ENCODE data around the gene FERMT2.

The FERMT2 gene

GRCh38 chr14:52895000-52895399 lies 55.9 kb downstream of the FERMT2 start:
- TF ChIP-seq, protein P1, sequence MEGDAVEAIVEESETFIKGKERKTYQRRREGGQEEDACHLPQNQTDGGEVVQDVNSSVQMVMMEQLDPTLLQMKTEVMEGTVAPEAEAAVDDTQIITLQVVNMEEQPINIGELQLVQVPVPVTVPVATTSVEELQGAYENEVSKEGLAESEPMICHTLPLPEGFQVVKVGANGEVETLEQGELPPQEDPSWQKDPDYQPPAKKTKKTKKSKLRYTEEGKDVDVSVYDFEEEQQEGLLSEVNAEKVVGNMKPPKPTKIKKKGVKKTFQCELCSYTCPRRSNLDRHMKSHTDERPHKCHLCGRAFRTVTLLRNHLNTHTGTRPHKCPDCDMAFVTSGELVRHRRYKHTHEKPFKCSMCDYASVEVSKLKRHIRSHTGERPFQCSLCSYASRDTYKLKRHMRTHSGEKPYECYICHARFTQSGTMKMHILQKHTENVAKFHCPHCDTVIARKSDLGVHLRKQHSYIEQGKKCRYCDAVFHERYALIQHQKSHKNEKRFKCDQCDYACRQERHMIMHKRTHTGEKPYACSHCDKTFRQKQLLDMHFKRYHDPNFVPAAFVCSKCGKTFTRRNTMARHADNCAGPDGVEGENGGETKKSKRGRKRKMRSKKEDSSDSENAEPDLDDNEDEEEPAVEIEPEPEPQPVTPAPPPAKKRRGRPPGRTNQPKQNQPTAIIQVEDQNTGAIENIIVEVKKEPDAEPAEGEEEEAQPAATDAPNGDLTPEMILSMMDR (IDR thresholded peaks at IDR 0.05; ENCODE audit: borderline replicate concordance, control extremely low read depth, extremely low read depth, insufficient read depth, missing control alignments) = no peak
- in situ Hi-C loops (cut with MboI; ENCODE audit: low sequenced_read_pairs, unreplicated experiment) = no loop called here
- DNase-seq (ENCODE audit: low spot score) = peak; percentile 32

DNA sequence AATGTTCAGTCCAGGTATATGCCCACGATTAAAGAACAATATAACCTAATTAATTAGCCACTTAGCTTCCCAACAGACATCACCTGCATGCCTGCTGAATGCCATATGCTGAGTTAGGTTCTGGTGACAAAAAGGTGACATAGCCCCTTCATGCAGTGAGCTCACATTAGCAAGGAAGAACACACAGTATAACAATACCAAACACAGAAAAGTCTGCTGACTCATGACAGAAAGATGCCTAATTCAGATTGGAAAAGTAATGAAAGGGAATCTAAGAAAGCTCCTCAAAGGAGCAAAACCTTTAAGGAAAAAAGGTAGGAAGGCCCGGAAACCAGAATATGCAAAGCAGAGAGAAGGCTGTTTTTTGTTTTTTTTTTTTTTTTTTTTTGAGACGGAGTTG lies 59.0 kb downstream of the FERMT2 start:
- TF ChIP-seq, protein P1 (IDR thresholded peaks at IDR 0.05; ENCODE audit: borderline replicate concordance, control extremely low read depth, extremely low read depth, insufficient read depth, missing control alignments) = no peak
- no peak for DNase-seq (ENCODE audit: low spot score)

GRCh38 chr14:52888839-52889838 lies 61.7 kb downstream of the FERMT2 start:
- in situ Hi-C loops (cut with MboI; ENCODE audit: low sequenced_read_pairs, unreplicated experiment) = no loop called here
- DNase-seq (ENCODE audit: low spot score) = no peak
- TF ChIP-seq, protein P1 (IDR thresholded peaks at IDR 0.05; ENCODE audit: borderline replicate concordance, control extremely low read depth, extremely low read depth, insufficient read depth, missing control alignments) = no peak

More for the DNA sequence above, 59.0 kb downstream of the FERMT2 start:
- in situ Hi-C loops (cut with MboI; ENCODE audit: low sequenced_read_pairs, unreplicated experiment) = no loop called here

DNA sequence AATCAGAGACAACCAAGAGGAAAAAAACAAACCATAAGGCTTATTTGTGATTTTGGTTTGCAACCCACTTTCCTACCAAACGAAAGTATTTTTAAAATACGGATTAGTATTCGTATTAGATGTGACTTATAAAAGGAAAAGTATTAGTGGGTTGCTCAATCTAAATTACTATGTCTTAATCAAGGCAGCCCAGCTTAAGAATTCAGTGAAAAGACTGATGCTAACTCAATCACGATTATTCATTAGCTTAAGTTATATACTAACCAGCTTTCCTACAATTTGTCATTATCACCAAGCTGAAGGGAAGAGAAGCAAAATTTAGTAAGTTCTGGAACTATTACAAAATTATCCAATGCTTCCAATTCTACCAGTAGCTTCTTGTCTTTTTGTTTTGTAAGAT lies 62.7 kb downstream of the FERMT2 start:
- in situ Hi-C loops (cut with MboI; ENCODE audit: low sequenced_read_pairs, unreplicated experiment) = no loop called here
- DNase-seq (ENCODE audit: low spot score) = no peak
- TF ChIP-seq, protein P1 (IDR thresholded peaks at IDR 0.05; ENCODE audit: borderline replicate concordance, control extremely low read depth, extremely low read depth, insufficient read depth, missing control alignments) = no peak

DNA sequence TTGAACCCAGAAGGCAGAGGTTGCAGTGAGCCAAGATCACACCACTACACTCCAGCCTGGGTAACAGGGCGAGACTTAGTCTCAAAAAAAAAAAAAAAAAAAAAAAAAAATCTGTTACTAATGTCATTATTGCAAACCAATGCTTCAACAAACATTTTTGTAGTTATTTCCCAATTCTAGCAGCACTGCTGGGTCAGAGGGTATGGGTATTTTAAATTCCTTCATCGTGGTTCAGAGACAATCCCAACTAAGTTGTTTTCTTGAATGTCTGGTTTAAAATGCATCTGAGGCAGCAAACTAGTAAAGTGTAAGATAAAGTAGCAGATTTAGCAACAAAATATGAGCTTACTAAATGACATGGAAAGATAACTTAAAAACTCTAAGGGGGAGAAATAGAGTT lies 65.6 kb downstream of the FERMT2 start:
- TF ChIP-seq, protein P1 (IDR thresholded peaks at IDR 0.05; ENCODE audit: borderline replicate concordance, control extremely low read depth, extremely low read depth, insufficient read depth, missing control alignments) = no peak
- in situ Hi-C loops (cut with MboI; ENCODE audit: low sequenced_read_pairs, unreplicated experiment) = no loop called here
- no peak for DNase-seq (ENCODE audit: low spot score)

GRCh38 chr14:52883658-52884057 lies 67.2 kb downstream of the FERMT2 start:
- TF ChIP-seq, protein P1 (IDR thresholded peaks at IDR 0.05; ENCODE audit: borderline replicate concordance, control extremely low read depth, extremely low read depth, insufficient read depth, missing control alignments) = no peak
- in situ Hi-C loops (cut with MboI; ENCODE audit: low sequenced_read_pairs, unreplicated experiment) = no loop called here
- no peak for DNase-seq (ENCODE audit: low spot score)

Measured in GM13976 (cell line).